GM18873 (cell line): ENCODE data around the gene EIF4G3.
"Not testable (repeated sequence)": the region's sequence is repeated elsewhere in the genome, so short reads cannot be mapped to it uniquely, and the experiment has no call there.

ENCODE experiments used
- ATAC-seq: cut with Tn5 transposase; IDR thresholded peaks from one replicate; pipeline ENCODE4 v1.9.1; 2021; ENCODE audit warnings: mild to moderate bottlenecking, moderate library complexity, moderate number of reproducible peaks; ENCODE audit not compliant: unreplicated experiment, low FRiP score

The EIF4G3 gene

DNA sequence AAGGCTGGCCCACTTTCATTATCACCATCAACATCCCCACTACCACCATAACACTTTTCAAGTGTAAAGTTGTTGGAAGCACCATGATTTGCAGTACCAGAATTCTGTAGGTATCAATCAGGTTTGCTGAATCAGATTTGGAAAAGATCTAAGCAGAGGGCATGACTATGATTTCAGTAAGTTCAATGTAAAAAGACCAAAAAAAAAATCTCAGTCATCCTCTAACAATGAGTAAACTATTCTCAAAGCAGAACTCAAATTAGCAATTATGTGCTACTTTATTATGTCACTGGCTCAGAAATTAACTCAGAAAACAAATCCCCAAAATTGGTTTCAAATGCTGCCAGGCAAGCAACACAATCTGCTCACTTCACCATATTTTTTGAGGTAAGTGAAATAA, 201.7 kb downstream of the EIF4G3 start:
- no peak for ATAC-seq

DNA sequence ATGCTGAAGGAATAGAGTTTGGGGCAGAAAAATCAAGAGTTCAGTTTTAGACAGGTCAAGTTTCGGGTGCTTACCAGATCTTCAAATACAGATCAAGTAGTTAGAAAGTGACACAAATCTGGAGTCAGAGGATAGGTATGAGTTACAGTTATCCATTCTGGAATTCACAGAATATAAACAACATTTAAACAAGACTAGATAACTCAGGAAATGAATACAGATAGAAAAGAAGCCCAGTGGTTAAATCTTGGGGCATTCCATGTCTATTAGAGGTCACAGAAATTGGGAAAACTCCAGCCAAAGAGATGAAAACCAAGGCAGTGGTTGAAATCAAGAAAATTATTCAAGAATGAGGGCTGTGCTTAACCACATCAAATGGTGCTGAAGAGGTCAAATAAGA, 202.6 kb downstream of the EIF4G3 start:
- no peak for ATAC-seq

DNA sequence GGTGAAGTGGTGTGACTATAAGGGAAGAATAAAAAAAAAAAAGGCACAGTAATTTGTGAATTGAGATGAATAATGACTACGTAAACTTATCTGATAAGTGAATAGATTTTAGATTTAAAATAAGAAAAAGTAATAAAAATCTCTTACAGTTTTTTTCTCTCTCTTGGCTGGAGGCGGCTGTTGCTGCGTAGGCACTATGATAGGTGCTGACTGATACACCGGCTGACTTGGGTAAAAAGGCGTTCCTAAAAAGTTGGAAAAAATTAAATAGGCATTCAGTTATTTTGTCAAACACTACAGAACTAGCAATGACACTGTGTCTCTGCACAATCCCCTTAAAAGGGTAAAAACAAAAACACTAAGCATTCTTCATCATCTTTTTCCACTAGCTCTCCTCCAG, 203.8 kb downstream of the EIF4G3 start:
- ATAC-seq = no peak

DNA sequence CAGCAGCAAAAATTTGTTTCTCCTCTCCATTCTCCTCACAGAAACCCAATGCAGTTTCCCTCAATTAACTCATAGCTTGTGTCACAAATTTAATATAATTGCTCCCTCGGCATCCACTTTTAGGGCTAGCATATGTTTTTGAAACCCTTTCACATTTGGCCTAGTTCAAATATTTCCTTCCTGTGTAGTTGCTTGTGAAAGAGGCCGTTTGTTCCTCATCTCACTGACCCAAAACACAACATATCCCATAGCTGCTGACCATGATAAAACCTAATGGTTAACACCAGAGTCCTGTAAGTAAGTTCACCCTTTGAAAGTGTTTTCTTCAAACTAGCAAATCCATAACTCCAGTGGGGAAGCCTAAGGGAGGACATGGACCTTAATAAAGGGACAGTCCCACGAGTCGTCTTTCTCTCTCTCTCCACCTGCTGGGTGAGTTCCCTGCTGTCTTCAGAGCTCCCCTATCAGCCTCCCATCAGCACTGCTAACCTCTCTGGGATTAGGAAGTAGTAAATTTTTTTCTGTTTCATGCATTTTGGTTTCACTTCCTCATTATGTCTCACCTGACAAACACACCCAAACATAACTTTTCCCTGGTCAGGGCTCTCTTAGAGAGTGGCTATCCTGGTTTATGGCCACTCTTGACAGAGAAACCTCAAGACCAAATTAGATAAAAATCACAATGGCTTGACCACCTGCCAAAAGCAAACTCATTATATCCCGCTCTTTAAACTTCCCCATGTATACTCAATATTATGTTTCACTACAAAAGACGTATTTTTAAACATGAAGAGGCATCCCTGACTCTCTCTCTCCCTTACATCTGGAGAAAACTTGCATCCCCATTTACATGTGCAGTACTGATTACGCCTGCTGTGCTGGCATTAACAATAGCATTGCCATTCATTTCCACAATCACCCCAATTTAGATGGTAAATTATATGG, 211.9 kb downstream of the EIF4G3 start:
- ATAC-seq = peak; percentile 73

DNA sequence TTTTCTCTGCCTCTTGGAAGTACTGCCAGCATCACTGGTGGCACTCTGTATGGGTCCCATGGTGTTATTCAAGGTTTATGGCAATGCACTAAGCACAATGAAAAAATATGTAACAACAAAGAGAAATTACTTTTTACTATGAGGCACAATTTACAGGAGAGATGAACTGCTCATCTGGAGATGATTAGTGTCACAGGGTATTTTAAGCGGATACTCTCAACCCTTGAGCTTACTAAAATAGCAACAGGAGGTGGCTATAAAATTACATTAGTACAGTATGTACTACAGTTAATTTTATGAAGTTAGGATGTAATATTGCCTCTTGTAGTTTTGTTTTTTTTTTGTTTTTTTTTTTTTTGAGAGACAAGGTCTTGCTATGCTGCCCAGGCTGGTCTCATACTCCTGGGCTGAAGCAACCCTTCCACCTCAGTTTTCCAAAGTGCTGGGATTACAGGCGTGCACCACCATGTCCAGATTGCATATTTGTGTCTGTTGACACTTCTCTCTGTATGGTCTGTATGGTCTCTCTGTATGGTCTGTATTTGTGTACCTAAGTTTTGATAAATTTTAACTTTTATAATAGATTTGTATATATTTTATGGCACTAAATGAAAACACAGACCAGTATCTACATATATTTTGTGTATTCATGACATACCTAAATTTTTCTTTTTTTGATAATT, 214.0 kb downstream of the EIF4G3 start:
- ATAC-seq = no peak

DNA sequence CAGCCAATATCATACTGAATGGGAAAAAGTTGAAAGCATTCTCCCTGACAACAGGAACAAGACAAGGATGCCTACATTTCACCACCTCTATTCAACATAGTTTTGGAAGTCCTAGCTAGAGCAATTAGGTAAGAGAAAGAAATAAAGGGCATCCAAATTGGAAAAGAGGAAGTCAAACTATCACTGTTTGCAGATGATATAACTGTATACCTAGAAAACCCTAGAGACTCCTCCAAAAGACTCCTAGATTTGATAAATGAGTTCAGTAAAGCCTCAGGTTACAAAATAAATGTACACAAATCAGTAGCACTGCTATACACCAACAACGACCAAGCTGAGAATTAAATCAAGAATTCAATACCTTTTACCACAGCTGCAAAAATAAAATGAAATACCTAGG, 218.3 kb downstream of the EIF4G3 start:
- ATAC-seq = no peak

DNA sequence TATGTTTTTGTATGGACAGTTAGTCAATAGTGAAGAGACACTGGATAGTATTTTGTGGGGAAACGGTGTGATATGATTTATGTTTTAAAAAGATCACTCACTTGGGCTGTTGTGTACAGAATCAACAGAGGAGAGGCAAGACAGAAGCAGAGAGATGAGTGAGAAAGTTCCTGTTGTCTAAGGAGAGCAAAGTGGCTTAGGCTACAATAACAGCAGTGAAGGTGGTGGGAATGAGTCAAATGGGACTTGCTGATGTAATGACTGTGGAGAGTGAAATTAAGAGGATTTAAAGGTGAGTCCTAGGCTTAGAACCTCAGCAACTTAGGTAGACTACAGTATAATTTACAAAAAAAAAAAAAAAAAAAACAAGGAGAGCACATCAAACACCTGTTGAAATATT, 220.4 kb downstream of the EIF4G3 start:
- no peak for ATAC-seq

DNA sequence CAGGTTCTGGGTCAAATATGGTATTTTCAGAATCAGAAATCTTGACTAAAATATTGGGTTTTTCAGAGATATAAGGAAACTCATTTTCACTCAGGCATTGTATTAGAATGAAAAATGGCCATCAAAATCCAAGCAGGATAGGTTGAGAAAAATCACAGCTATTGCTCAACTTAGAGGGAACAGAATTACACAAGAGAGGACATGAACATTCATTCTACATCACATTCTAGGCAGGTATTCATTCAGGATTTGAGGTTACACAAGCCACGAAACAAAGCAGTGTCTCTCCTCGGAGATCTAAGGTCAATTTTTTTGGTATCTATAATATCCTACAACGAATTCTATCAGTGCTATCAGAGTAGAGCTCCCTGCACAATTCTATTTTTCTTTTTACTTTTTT, 226.0 kb downstream of the EIF4G3 start:
- no peak for ATAC-seq

DNA sequence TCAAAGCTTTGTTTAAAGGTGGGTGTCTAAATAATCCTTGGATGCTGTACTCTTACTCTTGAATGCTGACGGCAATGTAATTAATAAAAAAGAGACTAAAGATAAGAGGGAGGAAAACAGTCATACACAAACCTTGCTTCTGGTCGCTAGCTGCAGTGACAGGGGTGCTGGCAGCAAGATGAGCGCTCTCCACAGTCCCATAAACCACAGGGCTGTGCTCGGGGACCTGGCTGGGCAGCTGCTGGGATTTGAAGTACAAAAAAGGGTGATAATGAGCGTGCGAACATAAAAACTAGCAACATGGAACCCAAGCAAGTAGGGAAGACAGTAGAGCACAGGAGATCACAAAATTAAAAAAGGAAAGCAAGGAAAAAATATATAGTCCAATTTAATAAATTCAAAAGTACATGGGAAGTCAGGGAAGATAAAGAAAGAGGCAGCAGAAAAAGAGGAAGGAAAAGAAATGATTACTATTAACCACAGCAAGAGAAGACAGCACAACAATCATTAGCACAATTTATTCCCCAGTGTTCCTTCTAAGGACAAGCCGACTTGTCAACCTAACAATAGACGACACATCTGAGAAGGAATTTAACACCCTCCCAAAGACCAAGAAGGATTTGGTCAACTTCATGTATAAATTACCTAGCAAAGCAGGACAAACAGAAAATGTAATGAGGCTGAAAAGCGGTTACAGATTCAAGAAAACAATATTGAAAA, 226.7 kb downstream of the EIF4G3 start:
- no peak for ATAC-seq

DNA sequence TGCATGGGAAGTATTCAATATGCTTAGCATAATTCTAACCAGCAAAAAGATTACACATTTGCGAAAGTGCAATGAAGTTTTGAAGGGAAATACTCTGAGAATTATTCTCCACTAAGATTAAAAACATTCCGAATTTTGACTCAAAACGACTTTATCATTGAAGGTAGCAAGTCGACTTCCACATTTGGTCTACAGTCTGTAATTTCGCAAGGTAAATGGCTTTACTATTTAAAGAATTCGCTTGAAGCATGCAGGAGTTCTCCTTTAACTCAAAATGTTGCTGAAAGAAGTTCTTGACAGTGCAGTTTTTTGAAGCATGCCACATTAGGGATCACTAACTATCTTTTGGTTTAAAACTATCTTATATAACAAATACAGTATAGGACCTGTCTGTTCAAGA, 228.6 kb downstream of the EIF4G3 start:
- ATAC-seq = no peak

DNA sequence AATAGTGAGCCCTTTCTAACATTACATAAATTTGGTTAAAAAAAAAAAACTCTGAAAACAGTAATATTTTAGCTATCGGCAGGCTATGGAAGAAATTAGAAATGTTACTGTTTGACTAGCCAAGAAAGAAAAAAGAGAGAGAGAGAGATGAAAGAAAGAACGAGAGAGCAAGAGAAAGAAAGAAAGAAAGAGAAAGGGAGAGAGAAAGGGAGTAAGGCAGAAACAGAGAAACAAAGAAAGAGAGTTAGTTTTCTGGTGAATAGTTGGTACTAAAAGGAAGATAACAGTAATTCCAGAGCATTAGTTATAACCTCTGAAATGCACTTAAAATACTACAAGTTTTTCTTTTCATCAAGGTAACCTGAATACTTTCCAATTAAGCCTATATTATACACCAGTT, 229.3 kb downstream of the EIF4G3 start:
- no peak for ATAC-seq

DNA sequence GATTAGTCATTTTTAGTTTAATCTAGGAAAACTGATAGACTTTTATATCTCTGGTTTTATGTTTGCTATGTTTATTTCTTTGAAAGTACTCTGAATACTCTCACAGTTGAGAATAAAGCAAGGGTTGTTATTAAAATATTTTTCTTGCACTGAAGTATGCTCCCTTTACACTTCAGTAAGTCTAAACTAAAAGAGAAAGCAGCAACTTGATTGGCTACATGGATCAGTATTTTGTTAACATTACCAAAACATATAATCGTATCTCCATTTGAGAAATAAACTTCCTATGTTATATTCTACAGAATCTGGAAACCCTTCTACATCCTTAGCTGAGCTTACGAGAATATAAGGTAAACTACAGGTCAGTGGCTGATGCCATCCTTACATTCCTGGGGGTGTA, 240.1 kb downstream of the EIF4G3 start:
- ATAC-seq = no peak

DNA sequence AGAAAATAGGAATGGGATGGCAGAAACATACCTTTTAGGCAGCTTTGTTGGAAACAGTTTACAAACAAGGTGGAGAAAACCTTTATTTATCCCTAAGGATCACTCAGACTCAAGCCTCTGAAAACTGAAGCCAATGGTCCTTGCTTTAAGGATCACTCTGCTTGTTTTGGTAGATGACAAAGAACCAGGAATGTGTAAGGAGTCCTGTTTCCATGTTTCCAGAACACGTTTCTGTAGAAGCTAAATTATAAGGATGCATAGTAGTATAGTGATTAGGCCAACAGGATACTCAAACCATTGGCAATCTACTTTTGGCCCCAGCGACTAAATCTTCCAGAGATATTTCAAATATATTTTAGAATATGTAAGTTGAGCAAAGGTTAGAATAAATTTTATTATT, 240.5 kb downstream of the EIF4G3 start:
- ATAC-seq = no peak

DNA sequence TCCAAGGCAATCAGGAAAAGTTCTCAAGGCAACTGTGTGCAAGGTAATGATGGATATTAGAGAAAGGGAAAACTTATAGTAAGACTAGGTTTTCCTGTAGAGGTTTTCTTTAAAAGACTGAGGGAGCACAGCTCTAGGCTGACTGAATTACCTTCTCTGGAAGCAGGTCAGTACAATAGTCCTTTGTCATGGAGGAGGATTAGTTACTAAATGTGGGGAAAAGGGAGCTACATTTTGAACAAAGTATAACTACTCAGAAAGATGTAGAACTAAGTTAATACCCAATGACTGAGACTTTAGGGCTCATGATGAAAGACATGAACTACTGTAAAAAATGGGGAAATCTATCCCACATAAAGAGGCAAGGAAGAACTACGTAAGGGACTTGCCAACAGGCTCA, 241.0 kb downstream of the EIF4G3 start:
- no peak for ATAC-seq

DNA sequence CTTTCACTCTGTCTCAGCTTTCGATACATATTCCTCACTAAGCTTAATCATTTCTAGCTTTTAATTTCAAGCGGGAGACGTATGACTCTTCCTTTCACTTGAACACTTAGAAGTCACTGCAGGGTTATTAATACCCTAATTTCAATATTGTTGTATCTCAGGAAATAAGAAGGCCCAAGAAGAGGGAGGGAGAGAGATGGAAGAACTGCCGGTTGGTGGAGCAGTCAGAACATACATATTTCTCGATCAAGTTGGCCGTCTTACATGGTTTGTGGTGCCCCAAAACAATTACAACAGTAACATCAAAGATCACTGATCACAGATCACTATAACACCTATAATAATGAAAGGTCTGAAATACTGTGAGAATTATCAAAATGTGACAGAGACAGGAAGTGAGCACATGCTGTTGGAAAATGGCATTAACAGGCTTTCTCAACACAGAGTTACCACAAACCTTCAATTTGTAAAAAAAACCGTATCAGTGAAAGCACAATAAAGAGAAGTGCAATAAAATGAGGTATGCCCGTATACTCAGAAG, 244.2 kb downstream of the EIF4G3 start:
- no peak for ATAC-seq

DNA sequence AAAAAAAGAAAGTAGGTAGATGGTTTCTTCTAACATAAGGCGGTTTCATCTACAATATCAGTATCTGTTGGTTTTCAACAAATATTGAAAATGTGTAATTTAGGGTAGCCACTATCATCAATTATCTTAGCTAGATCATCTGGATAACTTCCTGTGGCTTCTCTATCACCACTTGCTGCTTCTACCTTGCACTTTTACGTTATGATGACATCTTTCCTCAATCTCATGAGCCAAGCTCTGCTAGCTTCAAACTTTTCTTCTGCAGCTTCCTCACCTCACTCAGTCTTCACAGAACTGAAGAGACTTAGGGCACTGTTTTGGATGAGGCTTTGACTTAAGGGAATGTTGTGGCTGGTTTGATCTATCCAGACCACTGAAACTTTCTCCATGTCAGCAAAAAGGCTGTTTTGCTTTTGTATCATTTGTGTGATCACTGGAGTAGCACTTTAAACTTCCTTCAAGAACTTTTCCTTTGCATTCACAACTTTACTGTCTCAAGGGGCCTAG, 244.7 kb downstream of the EIF4G3 start:
- no peak for ATAC-seq

DNA sequence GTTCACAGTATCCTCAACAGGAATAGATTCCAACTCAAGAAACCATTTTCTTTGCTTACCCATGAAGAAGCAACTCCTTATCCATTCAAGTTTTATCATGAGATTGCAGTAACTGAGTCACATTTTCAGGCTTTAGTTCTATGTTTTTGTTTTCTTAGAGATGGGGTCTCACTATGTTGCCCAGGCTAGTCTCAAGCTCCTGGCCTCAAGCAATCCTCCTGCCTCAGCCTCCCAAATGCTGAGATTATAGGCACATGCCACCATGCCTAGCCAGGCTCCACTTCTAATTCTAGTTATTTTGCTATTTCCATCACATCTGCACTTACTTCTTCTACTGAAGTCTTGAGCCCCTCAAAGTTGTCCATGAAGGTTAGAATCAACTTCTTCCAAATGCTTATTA, 246.3 kb downstream of the EIF4G3 start:
- ATAC-seq = no peak

DNA sequence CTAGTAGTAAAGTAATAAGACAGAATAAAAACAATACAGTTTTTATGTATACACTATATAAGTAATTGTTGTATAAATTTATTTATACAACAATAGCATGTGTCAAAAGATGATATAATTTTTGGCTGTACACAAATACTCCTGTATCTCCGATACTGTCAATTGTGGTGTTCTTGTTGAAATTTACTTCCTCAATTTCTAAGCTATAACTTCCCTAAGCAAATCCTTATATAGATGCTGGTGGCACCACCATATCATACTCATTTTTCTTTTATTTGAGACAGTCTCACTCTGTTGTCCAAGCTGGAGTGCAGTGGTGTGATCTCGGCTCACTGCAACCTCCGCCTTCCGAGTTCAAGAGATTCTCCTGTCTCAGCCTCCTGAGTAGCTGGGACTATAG, 248.6 kb downstream of the EIF4G3 start:
- no peak for ATAC-seq

DNA sequence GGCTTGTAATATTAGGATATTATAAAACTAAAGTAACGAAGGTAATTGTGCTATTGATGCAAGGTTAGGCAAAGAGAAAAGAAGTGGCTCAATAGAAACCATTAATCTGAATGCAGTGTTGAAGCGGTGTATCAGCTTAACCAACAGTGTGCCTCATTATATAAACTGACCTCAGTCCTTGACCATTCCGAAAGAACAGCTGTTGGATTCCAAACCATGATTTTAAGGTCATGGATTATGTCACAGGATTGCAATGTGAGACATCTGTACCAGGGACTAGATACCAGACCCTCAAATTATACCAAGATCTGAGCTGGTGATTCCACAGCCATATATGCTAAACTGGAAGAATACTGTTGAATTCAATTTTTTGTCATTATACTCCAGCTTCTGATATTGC, 255.4 kb downstream of the EIF4G3 start:
- ATAC-seq = no peak

DNA sequence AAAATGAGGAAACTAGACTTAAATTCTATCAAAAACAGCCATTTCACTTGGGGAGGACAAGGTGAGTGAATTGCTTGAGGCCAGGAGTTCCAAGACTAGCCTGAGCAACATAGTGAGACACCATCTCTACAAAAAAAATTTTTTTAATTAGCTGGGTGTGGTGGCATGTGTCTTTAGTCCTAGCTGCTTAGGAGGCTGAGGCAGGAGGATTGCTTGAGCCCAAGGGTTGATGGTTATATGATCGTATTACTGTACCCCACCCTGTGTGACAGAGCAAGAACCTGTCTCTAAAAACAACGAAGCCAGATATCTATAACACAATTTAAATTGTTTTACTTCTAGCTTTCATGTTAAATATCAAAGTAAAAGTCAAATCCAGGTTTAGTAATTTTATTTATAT, 263.5 kb downstream of the EIF4G3 start:
- no peak for ATAC-seq

DNA sequence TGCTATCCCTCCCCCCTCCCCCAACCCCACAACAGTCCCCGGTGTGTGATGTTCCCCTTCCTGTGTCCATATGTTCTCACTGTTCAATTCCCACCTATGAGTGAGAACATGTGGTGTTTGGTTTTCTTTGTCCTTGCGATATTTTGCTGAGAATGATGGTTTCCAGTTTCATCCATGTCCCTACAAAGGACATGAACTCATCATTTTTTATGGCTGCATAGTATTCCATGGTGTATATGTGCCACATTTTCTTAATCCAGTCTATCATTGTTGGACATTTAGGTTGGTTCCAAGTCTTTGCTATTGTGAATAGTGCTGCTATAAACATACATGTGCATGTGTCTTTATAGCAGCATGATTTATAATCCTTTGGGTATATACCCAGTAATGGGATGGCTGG, 269.2 kb downstream of the EIF4G3 start:
- not testable (repeated sequence) for ATAC-seq
